ENCODE data around the gene CCN2. TPM values are rescaled to one million over a fixed set of nuclear protein-coding genes. Genes with fewer than 3 reads are reported as not detected.

Gene CCN2
- total and polyA plus RNA-seq, 5 donors from 2014 or later, result not detected

DNA sequence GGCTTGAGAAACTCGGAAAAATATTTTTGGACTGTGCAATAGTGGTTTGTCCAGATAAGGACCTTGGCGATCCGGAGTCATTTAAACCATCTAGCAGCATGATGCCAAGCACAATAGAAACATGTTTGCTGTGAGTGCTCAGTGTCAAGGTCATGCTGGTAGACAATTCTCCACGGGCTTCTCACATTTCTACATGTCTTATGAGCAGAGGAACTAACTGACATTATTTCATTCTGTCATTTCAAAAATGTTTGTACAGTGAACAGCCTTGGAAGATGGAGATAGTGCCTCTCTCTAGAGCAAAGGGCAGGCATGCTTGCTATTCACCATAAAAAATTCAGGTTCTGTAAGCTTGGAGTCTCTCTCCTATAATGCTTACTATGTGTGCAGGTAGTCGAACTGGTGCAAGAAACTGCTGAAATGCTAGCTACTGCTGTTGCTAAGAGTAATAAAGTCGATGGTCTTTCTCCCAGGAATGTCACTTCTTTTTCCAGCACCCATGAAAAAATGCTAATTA, 25.4 kb upstream of the CCN2 start:
- H3K4me3 Mint-ChIP-seq, result no peak overlapping the region
- Histone ChIP-seq H3K36me3 (ENCODE audit: control insufficient read depth, insufficient read depth, low read length) (no peaks in the 10 kb centered on the region), H3K27me3 (ENCODE audit: control insufficient read depth, insufficient read depth, low read length) (no peaks in the 10 kb centered on the region), H3K4me1 (ENCODE audit: control insufficient read depth, insufficient read depth, low read length, poor library complexity, severe bottlenecking) (no peaks in the 10 kb centered on the region), H3K9me3 (ENCODE audit: control insufficient read depth in 2 of 2, low read length in 2 of 2) (no peaks in the 10 kb centered on the region), H3K27ac (ENCODE audit: insufficient read depth, low read length, poor library complexity, severe bottlenecking) (no peak overlapping the region), H3K4me3 (ENCODE audit: low read depth, low read length) (no peak overlapping the region)
- H3K27me3 Mint-ChIP-seq, result no peaks in the 10 kb centered on the region
- no peak overlapping the region for H3K27ac Mint-ChIP-seq
- H3K36me3 Mint-ChIP-seq, result no peaks in the 10 kb centered on the region
- ATAC-seq (ENCODE audit: low read depth in 2 of 2) (no peak), DNase-seq (no peak)
- H3K4me1 Mint-ChIP-seq, result no peaks in the 10 kb centered on the region
- H3K9me3 Mint-ChIP-seq, result peaks cover 0 to 4% (median 0%) of the 10 kb centered on the region in 7 donors

DNA sequence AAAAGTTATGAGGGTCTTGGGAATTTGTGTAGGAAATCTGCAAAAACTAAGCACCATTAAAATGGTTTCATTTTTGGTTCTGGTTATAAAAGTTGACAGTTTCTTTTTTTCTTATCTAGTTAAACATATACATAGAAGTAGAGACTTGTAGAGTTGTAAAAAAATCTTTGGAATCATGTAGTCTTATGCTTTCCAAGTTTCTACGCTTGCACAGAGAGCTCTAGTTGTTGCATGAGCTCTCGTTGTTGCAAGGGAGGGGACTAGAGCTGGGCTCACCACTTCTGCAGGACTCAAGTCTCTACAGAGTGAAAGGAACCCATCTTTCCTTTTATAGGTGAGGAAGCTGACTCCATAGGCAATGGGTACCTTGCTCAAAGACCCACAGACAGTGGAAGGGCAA, 21.6 kb upstream of the CCN2 start:
- Histone ChIP-seq H3K9me3 (ENCODE audit: control insufficient read depth in 2 of 2, low read length in 2 of 2) (no peaks in the 10 kb centered on the region), H3K4me1 (ENCODE audit: control insufficient read depth, insufficient read depth, low read length, poor library complexity, severe bottlenecking) (no peaks in the 10 kb centered on the region), H3K27me3 (ENCODE audit: control insufficient read depth, insufficient read depth, low read length) (no peaks in the 10 kb centered on the region), H3K27ac (ENCODE audit: insufficient read depth, low read length, poor library complexity, severe bottlenecking) (no peak overlapping the region), H3K36me3 (ENCODE audit: control insufficient read depth, insufficient read depth, low read length) (no peaks in the 10 kb centered on the region), H3K4me3 (ENCODE audit: low read depth, low read length) (no peak overlapping the region)
- DNase-seq (no peak), ATAC-seq (ENCODE audit: low read depth in 2 of 2) (no peak)
- Mint-ChIP-seq H3K27ac (no peak overlapping the region), H3K4me1 (no peaks in the 10 kb centered on the region), H3K36me3 (no peaks in the 10 kb centered on the region), H3K4me3 (no peak overlapping the region), H3K9me3 (peaks cover 0 to 4% (median 0%) of the 10 kb centered on the region in 7 donors), H3K27me3 (no peaks in the 10 kb centered on the region)

DNA sequence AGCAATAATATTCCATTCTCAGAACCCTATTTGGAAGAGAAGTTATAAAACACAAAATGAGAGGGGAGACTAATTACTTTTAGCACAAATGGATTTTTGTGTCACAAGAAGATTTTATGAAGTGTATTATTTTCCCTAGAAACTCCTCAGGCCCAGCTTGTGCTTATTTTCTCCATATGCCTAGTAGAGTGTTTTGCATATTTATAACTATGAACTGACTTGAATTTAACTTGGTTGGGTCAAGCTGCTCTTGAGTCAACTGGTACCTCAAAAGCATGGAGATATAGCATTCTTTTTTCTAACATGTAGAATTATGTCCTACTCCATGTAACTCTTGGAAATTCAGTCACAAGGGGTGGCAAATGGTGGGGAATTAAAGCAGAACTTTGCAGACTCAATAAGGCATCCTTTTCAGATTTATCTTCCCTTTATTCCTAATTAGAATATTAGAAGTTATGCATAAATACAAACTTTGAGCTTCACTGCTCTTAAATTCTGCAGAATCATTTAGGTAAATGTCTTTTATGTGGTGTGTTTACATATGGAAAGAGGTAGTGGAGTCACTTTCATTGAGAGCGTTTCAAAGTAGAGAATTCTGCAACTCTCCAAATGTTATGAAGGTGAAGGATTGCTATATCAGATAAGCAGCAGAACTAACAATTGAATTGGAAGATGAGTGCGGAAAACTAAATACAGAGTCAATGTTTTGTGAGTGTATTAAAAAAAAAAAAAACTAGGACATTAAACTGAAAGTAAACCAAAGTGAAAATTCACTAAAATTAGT, 19.1 kb upstream of the CCN2 start:
- no peak overlapping the region for H3K4me3 ChIP-seq (ENCODE audit: low read depth, low read length)
- no peak overlapping the region for H3K27ac Mint-ChIP-seq
- DNase-seq (no peak), ATAC-seq (ENCODE audit: low read depth in 2 of 2) (no peak)
- H3K4me3 Mint-ChIP-seq, result no peak overlapping the region
- H3K4me1 Mint-ChIP-seq, result no peaks in the 10 kb centered on the region
- H3K9me3 ChIP-seq (ENCODE audit: control insufficient read depth in 2 of 2, low read length in 2 of 2), result no peaks in the 10 kb centered on the region
- no peaks in the 10 kb centered on the region for H3K9me3 Mint-ChIP-seq
- no peaks in the 10 kb centered on the region for H3K36me3 Mint-ChIP-seq
- H3K27ac ChIP-seq (ENCODE audit: insufficient read depth, low read length, poor library complexity, severe bottlenecking), result no peak overlapping the region
- H3K4me1 ChIP-seq (ENCODE audit: control insufficient read depth, insufficient read depth, low read length, poor library complexity, severe bottlenecking), result no peaks in the 10 kb centered on the region
- peaks cover 1% of the 10 kb centered on the region for H3K27me3 ChIP-seq (ENCODE audit: control insufficient read depth, insufficient read depth, low read length)
- no peaks in the 10 kb centered on the region for H3K36me3 ChIP-seq (ENCODE audit: control insufficient read depth, insufficient read depth, low read length)
- H3K27me3 Mint-ChIP-seq, result no peaks in the 10 kb centered on the region

DNA sequence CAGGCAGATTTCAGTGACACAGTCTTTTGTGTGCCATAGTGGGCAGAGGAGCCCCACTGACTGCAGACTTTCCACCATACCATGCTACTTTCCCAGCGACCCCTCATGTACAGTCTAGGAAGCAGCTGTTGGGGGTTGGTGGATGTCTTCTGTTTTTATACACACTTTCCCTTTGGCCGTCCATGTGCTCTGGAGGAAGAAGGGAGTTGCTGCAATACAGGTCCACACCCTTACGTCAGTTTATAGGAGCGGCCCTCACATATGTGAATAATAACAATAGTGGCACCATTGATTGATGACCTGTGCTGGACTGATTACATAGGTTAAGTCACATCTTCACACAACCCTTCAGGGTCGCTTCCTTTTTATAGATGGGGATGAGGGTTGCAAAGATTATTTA, 17.5 kb upstream of the CCN2 start:
- DNase-seq, result no peak
- no peak for ATAC-seq (ENCODE audit: low read depth in 2 of 2)
- Histone ChIP-seq H3K36me3 (ENCODE audit: control insufficient read depth, insufficient read depth, low read length) (no peaks in the 10 kb centered on the region), H3K4me3 (ENCODE audit: low read depth, low read length) (no peak overlapping the region), H3K27me3 (ENCODE audit: control insufficient read depth, insufficient read depth, low read length) (peaks cover 1% of the 10 kb centered on the region), H3K27ac (ENCODE audit: insufficient read depth, low read length, poor library complexity, severe bottlenecking) (no peak overlapping the region), H3K9me3 (ENCODE audit: control insufficient read depth in 2 of 2, low read length in 2 of 2) (no peaks in the 10 kb centered on the region), H3K4me1 (ENCODE audit: control insufficient read depth, insufficient read depth, low read length, poor library complexity, severe bottlenecking) (no peaks in the 10 kb centered on the region)
- no peak overlapping the region for H3K27ac Mint-ChIP-seq
- H3K9me3 Mint-ChIP-seq, result no peaks in the 10 kb centered on the region
- H3K36me3 Mint-ChIP-seq, result no peaks in the 10 kb centered on the region
- no peak overlapping the region for H3K4me3 Mint-ChIP-seq
- H3K4me1 Mint-ChIP-seq, result no peaks in the 10 kb centered on the region
- no peaks in the 10 kb centered on the region for H3K27me3 Mint-ChIP-seq

DNA sequence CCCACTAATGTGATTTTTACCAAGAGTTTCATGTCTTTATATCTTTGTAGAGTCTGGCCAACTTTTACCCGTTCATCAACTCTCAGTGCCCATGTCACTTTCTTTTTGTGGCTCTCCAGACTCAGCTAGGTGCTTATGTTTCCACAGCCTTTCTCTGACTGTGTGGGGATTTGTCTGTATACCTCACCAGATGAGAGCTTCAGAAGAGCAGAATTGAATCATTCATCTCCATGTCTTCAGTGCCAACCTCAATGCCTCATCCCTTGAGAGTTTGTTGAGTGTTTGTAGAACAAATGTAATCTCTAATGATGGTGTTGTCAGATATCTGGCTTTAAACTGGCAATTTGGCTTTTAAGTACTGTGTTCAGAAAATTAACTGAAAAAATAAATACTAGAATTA, 16.8 kb upstream of the CCN2 start:
- ATAC-seq (ENCODE audit: low read depth in 2 of 2) (no peak), DNase-seq (no peak)
- H3K4me1 Mint-ChIP-seq, result no peaks in the 10 kb centered on the region
- Histone ChIP-seq H3K4me3 (ENCODE audit: low read depth, low read length) (no peak overlapping the region), H3K4me1 (ENCODE audit: control insufficient read depth, insufficient read depth, low read length, poor library complexity, severe bottlenecking) (no peaks in the 10 kb centered on the region), H3K9me3 (ENCODE audit: control insufficient read depth in 2 of 2, low read length in 2 of 2) (no peaks in the 10 kb centered on the region), H3K27me3 (ENCODE audit: control insufficient read depth, insufficient read depth, low read length) (peaks cover 1% of the 10 kb centered on the region), H3K36me3 (ENCODE audit: control insufficient read depth, insufficient read depth, low read length) (no peaks in the 10 kb centered on the region), H3K27ac (ENCODE audit: insufficient read depth, low read length, poor library complexity, severe bottlenecking) (no peak overlapping the region)
- no peak overlapping the region for H3K27ac Mint-ChIP-seq
- H3K4me3 Mint-ChIP-seq, result no peak overlapping the region
- no peaks in the 10 kb centered on the region for H3K36me3 Mint-ChIP-seq
- no peaks in the 10 kb centered on the region for H3K27me3 Mint-ChIP-seq
- H3K9me3 Mint-ChIP-seq, result no peaks in the 10 kb centered on the region

DNA sequence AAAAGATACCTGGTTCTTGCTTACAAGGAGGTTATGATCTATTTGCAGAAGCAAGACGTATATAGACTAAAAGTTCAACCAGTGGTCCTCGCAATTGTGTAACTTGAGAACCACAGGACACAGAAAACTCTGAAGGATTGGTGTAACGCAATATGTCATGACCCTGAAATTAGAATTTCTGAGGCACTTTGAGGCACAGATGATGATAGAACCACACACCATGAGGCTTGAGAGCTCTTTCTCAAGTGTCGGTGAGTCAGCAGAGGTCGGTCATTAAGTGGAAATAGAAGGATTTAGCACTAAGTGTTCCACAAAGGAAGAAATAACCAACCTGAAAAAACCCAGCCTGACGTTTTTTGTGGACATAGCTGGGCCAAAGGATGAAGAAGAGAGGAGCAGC, 15.3 kb upstream of the CCN2 start:
- no peaks in the 10 kb centered on the region for H3K36me3 ChIP-seq (ENCODE audit: control insufficient read depth, insufficient read depth, low read length)
- H3K4me3 ChIP-seq (ENCODE audit: low read depth, low read length), result no peak overlapping the region
- no peak for DNase-seq

DNA sequence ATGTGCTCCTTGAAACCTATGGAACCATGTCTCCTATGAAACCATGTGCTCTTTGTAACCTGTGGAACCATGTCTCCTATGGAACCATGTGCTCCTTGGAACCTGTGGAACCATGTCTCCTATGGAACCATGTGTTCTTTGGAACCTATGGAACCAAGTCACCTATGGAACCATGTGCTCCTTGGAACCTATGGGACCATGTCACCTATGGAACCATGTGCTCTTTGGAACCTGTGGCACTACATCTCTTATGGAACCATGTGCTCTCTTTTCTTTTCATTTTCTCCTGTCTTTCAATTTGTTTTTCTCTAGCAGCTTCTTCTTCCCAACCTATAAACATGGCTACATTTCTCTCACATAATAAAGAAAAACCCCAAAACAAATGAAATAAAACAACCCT, 11.9 kb upstream of the CCN2 start:
- no peak overlapping the region for H3K27ac ChIP-seq (ENCODE audit: insufficient read depth, low read length, poor library complexity, severe bottlenecking)
- H3K4me1 ChIP-seq (ENCODE audit: control insufficient read depth, insufficient read depth, low read length, poor library complexity, severe bottlenecking), result no peaks in the 10 kb centered on the region
- H3K4me3 ChIP-seq (ENCODE audit: low read depth, low read length), result no peak overlapping the region
- no peak for DNase-seq
- Mint-ChIP-seq H3K4me3 (no peak overlapping the region), H3K36me3 (no peaks in the 10 kb centered on the region), H3K27ac (no peak overlapping the region), H3K9me3 (no peaks in the 10 kb centered on the region), H3K4me1 (no peaks in the 10 kb centered on the region), H3K27me3 (no peaks in the 10 kb centered on the region)
- H3K36me3 ChIP-seq (ENCODE audit: control insufficient read depth, insufficient read depth, low read length), result no peaks in the 10 kb centered on the region
- H3K9me3 ChIP-seq (ENCODE audit: control insufficient read depth in 2 of 2, low read length in 2 of 2), result no peaks in the 10 kb centered on the region
- peaks cover 1% of the 10 kb centered on the region for H3K27me3 ChIP-seq (ENCODE audit: control insufficient read depth, insufficient read depth, low read length)
- no peak for ATAC-seq (ENCODE audit: low read depth in 2 of 2)

More for the DNA sequence above, 15.3 kb upstream of the CCN2 start:
- H3K27me3 ChIP-seq (ENCODE audit: control insufficient read depth, insufficient read depth, low read length), result peaks cover 1% of the 10 kb centered on the region
- H3K4me1 Mint-ChIP-seq, result no peaks in the 10 kb centered on the region
- H3K27ac ChIP-seq (ENCODE audit: insufficient read depth, low read length, poor library complexity, severe bottlenecking), result no peak overlapping the region
- H3K9me3 ChIP-seq (ENCODE audit: control insufficient read depth in 2 of 2, low read length in 2 of 2), result no peaks in the 10 kb centered on the region
- no peaks in the 10 kb centered on the region for H3K36me3 Mint-ChIP-seq
- no peak overlapping the region for H3K4me3 Mint-ChIP-seq
- ATAC-seq (ENCODE audit: low read depth in 2 of 2), result no peak
- H3K27me3 Mint-ChIP-seq, result no peaks in the 10 kb centered on the region
- H3K4me1 ChIP-seq (ENCODE audit: control insufficient read depth, insufficient read depth, low read length, poor library complexity, severe bottlenecking), result no peaks in the 10 kb centered on the region
- H3K9me3 Mint-ChIP-seq, result no peaks in the 10 kb centered on the region
- H3K27ac Mint-ChIP-seq, result no peak overlapping the region
